ENCODE measurements around the gene PSME3IP1.

GRCh38 chr16:57184113-57184512, 1.7 kb downstream of the PSME3IP1 start:
- TF ChIP-seq CTCF (conservative IDR thresholded peaks at IDR 0.05; ENCODE audit: low read depth in 2 of 2) (no peak), REST (IDR thresholded peaks at IDR 0.05; ENCODE audit: unreplicated experiment) (no peak), POLR2AphosphoS5 (IDR thresholded peaks at IDR 0.05; ENCODE audit: low read depth) (no peak), ZNF462 (CRISPR knock-in tag; IDR thresholded peaks at IDR 0.05) (no peak), JUNB (IDR thresholded peaks at IDR 0.05; ENCODE audit: unreplicated experiment) (no peak), EZH2 (IDR thresholded peaks at IDR 0.05; ENCODE audit: low read depth, unreplicated experiment) (no peak)

Data from GM23338 (cell line).